Adipocyte (in vitro differentiated cells): ENCODE data around the gene PCOLCE2.

Experiments used
- DNase-seq: peaks from one replicate; pipeline ENCODE4 v3.0.0-alpha.2; 2015; ENCODE audit warnings: low read depth
- H3K27me3 ChIP-seq: replicated peaks from 2 replicates; pipeline ENCODE4 v1.7.0; 2013; ENCODE audit warnings: mild to moderate bottlenecking, low read length, moderate library complexity; ENCODE audit not compliant: control insufficient read depth, insufficient read depth
- H3K36me3 ChIP-seq: 2 replicates; pipeline ENCODE4 v1.7.0; 2013; ENCODE audit warnings: low read length, mild to moderate bottlenecking, moderate library complexity; ENCODE audit not compliant: control insufficient read depth, insufficient read depth, severe bottlenecking
- H3K4me1 ChIP-seq: 2 replicates; pipeline ENCODE4 v1.7.0; 2013; ENCODE audit warnings: mild to moderate bottlenecking, low read length, moderate library complexity; ENCODE audit not compliant: control insufficient read depth, insufficient read depth
- H3K4me3 ChIP-seq: 2 replicates; pipeline ENCODE4 v1.7.0; 2013; ENCODE audit warnings: mild to moderate bottlenecking, low read length, moderate library complexity
- H3K9ac ChIP-seq: 2 replicates; pipeline ENCODE4 v1.7.0; 2013; ENCODE audit warnings: mild to moderate bottlenecking, low read length, moderate library complexity
- H3K9me3 ChIP-seq: 2 replicates; pipeline ENCODE4 v1.7.0; 2013; ENCODE audit warnings: mild to moderate bottlenecking, low read length, moderate library complexity; ENCODE audit not compliant: control insufficient read depth

The PCOLCE2 gene

DNA sequence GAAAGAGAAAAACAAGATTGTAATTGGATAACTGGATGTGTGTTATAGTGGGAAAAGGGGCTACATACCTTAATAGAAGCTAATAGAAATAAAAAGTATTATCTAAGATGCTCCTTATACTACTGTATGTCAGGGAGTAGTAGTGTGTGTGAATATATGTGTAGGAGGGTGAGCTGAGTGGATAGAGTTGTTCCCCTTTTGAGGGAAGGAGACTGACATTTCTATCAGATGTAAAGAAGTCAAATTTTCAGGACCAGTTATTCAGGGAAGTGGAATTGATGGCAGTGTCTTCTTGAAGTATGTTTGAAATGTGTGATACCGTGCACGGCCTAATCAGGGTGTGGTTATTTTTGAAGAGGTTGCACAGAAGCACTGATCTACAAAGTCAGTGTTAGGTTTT is 49.1 kb downstream of the PCOLCE2 start:
- H3K4me3 ChIP-seq, result no peak overlapping the region
- no peak for DNase-seq
- peaks cover 37% of the 10 kb centered on the region for H3K36me3 ChIP-seq
- peaks cover 3% of the 10 kb centered on the region for H3K9me3 ChIP-seq
- no peaks in the 10 kb centered on the region for H3K4me1 ChIP-seq
- H3K27me3 ChIP-seq, result no peaks in the 10 kb centered on the region
- no peak overlapping the region for H3K9ac ChIP-seq

DNA sequence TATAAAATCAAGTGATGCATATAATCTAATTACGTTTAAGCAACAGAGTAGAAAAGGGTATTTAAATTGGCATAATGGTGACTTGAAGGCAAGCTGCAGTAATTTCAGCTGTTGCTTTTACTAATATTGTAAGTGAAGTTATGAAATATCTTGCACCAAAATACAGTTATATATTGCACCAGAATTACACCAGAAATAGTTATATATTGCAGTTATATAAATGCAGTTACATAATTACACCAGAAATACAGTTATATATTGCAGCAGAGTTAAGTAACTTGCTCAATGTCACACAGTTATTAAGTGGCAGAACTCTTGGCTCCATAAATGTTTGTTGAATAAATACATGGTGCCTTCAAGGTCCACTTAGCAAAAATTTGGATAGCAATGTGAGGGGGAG is 51.4 kb downstream of the PCOLCE2 start:
- Histone ChIP-seq H3K4me1 (no peaks in the 10 kb centered on the region), H3K9me3 (peaks cover 3% of the 10 kb centered on the region), H3K27me3 (no peaks in the 10 kb centered on the region), H3K36me3 (peaks cover 35% of the 10 kb centered on the region), H3K9ac (no peak overlapping the region), H3K4me3 (no peak overlapping the region)
- DNase-seq, result no peak

- H3K4me3 ChIP-seq, result no peak overlapping the region
- no peaks in the 10 kb centered on the region for H3K27me3 ChIP-seq
- peak; percentile 91 for DNase-seq
- peaks cover 22% of the 10 kb centered on the region for H3K36me3 ChIP-seq
- peaks cover 3% of the 10 kb centered on the region for H3K4me1 ChIP-seq
- H3K9me3 ChIP-seq, result no peaks in the 10 kb centered on the region
- no peak overlapping the region for H3K9ac ChIP-seq
These were observed 60.1 kb downstream of the PCOLCE2 start for GRCh38 chr3:142828703-142829305.

- H3K36me3 ChIP-seq, result peaks cover 66% of the 10 kb centered on the region
- H3K9me3 ChIP-seq, result no peaks in the 10 kb centered on the region
- no peak overlapping the region for H3K9ac ChIP-seq
- H3K4me3 ChIP-seq, result no peak overlapping the region
- H3K27me3 ChIP-seq, result no peaks in the 10 kb centered on the region
- no peaks in the 10 kb centered on the region for H3K4me1 ChIP-seq
- DNase-seq, result no peak
These were observed 69.7 kb downstream of the PCOLCE2 start for GRCh38 chr3:142819179-142819578.

DNA sequence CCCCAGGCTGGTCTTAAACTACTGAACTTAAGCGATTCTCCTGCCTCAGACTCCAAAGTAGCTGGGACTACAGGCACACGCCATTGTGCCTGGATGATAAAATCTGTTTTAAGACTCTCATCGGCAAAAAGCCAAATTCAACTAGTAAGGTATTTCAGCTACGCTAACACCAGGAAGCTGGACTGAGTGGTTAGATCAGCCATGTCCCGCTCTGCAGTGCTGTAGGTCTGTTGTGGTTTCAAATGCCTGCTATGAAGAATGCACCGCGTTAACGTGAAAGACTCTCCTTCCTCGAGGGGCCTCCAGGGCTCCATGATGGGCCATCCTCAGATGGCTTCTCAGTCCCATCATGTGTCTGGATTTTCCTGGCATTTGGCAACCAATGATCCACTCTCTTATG is 70.2 kb downstream of the PCOLCE2 start:
- peaks cover 66% of the 10 kb centered on the region for H3K36me3 ChIP-seq
- H3K9ac ChIP-seq, result no peak overlapping the region
- DNase-seq, result no peak
- no peak overlapping the region for H3K4me3 ChIP-seq
- H3K4me1 ChIP-seq, result no peaks in the 10 kb centered on the region
- no peaks in the 10 kb centered on the region for H3K9me3 ChIP-seq
- no peaks in the 10 kb centered on the region for H3K27me3 ChIP-seq

DNA sequence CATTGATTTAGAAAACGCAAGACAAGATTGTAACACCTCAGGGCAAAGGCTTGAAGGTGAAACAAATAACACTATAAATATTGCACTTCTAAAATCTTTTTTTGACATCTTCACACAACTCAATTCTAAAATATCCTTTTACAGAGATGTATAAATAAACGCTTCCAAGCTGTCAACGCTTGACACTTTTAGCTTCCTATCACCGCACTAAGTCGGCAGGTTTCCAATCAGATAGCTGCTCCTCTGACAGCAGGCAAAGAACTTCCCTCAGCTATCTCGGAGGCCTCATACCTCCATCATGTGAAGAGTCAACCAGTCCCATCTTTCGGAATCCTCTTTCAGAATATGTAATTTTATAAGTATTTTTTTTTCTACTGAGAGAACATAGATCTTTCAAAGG is 71.0 kb downstream of the PCOLCE2 start:
- no peak overlapping the region for H3K4me3 ChIP-seq
- H3K4me1 ChIP-seq, result no peaks in the 10 kb centered on the region
- H3K9me3 ChIP-seq, result no peaks in the 10 kb centered on the region
- H3K36me3 ChIP-seq, result peaks cover 69% of the 10 kb centered on the region
- DNase-seq, result no peak
- no peaks in the 10 kb centered on the region for H3K27me3 ChIP-seq
- H3K9ac ChIP-seq, result no peak overlapping the region

GRCh38 chr3:142817356-142817755 is 71.5 kb downstream of the PCOLCE2 start:
- no peak overlapping the region for H3K9ac ChIP-seq
- no peaks in the 10 kb centered on the region for H3K4me1 ChIP-seq
- H3K9me3 ChIP-seq, result no peaks in the 10 kb centered on the region
- peaks cover 71% of the 10 kb centered on the region for H3K36me3 ChIP-seq
- no peaks in the 10 kb centered on the region for H3K27me3 ChIP-seq
- DNase-seq, result no peak
- no peak overlapping the region for H3K4me3 ChIP-seq

DNA sequence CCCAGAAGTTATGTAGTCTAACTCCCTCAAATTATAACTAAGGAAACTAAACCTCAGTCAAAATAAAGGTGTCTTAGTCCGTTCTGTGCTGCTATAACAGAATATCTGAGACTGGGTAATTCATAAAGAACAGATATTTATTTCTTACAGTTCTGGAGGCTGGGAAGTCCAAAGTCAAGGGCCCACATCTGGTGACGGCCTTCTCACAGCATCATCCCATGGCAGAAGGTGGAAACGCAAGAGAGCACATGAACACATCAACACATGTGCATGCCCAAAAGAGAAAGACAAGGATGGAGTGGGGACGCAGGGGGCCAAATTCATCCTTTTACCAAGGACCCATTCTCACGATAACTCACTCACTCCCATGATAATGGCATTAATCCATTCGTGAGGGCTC is 73.1 kb downstream of the PCOLCE2 start:
- Histone ChIP-seq H3K9me3 (no peaks in the 10 kb centered on the region), H3K9ac (no peak overlapping the region), H3K4me1 (no peaks in the 10 kb centered on the region), H3K36me3 (peaks cover 64% of the 10 kb centered on the region), H3K27me3 (no peaks in the 10 kb centered on the region), H3K4me3 (no peak overlapping the region)
- DNase-seq, result no peak

DNA sequence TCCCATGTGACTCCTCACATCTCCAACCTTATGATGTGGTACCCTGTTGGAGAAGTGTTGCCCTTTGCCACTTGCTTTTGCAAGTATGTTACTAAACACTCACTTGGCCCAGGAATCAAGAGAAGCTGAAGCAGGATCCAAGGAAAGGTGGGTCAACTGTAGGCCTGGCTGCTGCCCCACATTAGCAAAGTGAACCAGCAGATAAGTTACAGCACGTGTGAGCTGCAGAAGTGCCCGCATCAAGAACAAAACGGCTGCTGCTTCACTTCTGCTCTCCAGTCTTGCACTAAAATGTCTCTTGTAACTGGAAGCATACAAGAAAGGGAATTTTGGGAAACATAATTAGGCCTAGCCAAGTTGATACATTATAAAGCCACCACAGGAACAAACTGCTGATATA is 79.6 kb downstream of the PCOLCE2 start:
- Histone ChIP-seq H3K36me3 (peaks cover 43% of the 10 kb centered on the region), H3K9ac (no peak overlapping the region), H3K27me3 (no peaks in the 10 kb centered on the region), H3K4me3 (no peak overlapping the region), H3K9me3 (no peaks in the 10 kb centered on the region), H3K4me1 (no peaks in the 10 kb centered on the region)
- no peak for DNase-seq

GRCh38 chr3:142808103-142808917 is 80.6 kb downstream of the PCOLCE2 start:
- peaks cover 1% of the 10 kb centered on the region for H3K4me1 ChIP-seq
- H3K36me3 ChIP-seq, result peaks cover 46% of the 10 kb centered on the region
- H3K4me3 ChIP-seq, result no peak overlapping the region
- no peak overlapping the region for H3K9ac ChIP-seq
- DNase-seq, result peak; percentile 39
- H3K9me3 ChIP-seq, result no peaks in the 10 kb centered on the region
- H3K27me3 ChIP-seq, result no peaks in the 10 kb centered on the region

DNA sequence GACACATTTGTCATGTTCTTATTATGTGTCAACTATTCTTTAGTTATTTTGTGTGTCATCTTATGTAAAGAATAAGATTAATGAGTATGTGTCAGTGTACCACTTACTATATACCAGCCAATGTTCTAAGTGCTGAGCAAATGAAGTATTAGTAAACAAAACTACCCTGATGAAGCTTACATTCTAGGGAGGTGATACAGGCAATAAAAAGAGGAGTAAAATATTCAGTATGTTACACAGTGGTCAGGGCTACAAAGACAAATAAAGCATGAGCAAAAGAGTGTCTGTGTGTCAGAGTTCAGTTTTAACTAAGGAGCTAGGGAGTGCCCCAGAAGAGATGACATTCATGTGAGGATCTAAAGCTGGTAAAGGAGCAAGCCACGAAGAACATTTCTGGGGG is 86.0 kb downstream of the PCOLCE2 start:
- no peaks in the 10 kb centered on the region for H3K9me3 ChIP-seq
- H3K27me3 ChIP-seq, result no peaks in the 10 kb centered on the region
- peaks cover 23% of the 10 kb centered on the region for H3K36me3 ChIP-seq
- DNase-seq, result no peak
- peaks cover 6% of the 10 kb centered on the region for H3K4me1 ChIP-seq
- no peak overlapping the region for H3K9ac ChIP-seq
- H3K4me3 ChIP-seq, result no peak overlapping the region
